ENCODE measurements around the gene FLNC.
A peak's percentile ranks its signal among the peaks of the same experiment; 100 is the strongest.

The FLNC gene

GRCh38 chr7:128882134-128882533 is 51.9 kb downstream of the FLNC start:
- no peak for ATAC-seq
- Mint-ChIP-seq H3K4me3 (no peak overlapping the region), H3K27ac (no peak overlapping the region), H3K4me1 (no peaks in the 10 kb centered on the region), H3K27me3 (peaks cover 9% of the 10 kb centered on the region), H3K9me3 (no peaks in the 10 kb centered on the region)
- DNase-seq: no peak

DNA sequence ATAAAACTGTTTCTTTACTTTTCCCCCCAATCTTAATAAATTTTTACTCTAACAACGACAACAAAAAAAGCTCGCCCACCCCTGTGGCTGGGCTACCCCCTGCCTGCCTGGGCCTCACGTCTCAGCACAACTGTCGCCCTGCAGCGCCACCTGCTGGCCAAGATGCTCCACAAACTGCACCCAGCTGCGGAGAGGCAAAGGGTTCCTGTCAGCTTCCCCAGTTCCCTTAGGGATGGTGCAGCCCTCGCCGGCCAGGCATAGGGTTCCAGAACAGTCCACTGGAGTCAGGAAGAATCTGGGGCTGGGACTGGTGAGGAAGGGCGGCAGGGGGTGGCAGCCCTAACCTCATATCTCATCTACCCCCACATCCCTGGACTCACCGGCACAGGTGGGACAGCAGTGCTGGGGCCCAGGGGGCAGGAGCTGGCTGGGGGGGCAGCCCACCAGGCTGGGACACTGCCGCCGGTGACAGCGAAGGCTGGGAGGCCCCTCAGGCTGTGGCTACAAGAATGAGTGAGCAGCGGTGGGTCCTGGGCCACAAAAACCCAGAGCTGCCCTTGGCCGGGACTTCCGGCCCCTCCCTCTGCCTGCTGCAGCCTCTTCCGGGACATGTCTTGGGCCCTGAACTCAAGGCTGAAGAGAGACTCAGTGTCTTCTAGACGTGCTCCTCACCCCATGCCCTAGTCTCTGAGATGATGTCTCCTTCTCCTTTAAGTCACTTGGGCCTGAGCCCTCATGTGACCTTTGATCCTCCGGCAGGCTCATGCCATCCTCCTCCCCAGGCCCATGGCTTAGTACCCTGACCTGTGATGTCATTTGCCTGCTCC is 53.6 kb downstream of the FLNC start:
- peaks cover 9% of the 10 kb centered on the region for H3K27me3 Mint-ChIP-seq
- ATAC-seq: peak; percentile 80
- H3K9me3 Mint-ChIP-seq: no peaks in the 10 kb centered on the region
- no peak overlapping the region for H3K4me3 Mint-ChIP-seq
- H3K27ac Mint-ChIP-seq: no peak overlapping the region
- peak; percentile 82 to 84 for DNase-seq
- H3K4me1 Mint-ChIP-seq: no peaks in the 10 kb centered on the region

DNA sequence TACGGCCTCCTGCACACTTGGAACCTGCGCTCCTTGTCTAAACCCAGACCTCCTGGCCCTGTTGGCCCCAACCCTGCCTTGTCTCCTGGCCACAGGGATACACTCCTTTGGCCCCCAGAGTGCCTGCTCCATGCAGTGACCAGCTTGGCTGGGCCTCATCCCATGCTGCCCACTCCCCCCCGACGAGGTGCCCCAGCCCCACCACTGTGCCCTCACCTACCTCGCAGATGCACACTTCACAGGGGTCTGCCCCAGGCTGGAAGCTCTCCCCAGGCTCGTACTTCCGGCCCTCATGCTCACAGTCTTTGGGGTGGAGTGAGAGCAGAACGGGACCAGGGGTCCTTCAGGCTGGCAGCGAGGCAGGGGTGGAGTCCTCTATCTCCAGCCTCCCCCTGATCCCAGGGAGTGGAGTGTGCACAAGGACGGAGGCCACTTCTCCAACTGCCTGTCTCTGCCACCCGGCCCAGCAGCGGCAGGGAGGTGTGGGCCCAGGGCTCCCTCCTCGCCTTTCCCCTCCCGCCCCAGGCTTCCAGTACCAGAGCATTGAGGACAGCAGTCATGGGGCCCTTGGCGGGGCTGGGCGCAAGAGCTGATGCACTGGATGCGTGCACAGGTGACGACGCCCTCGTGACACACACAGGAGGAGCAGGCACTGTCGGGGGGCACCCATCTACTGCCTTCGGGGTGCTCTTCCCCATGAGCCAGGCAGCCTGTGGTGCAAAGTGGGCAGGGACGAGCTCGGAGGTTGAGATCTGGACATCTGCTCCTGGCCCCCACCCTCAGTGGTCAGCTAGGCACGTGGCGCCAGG is 54.6 kb downstream of the FLNC start:
- DNase-seq: no peak
- ATAC-seq: no peak
- Mint-ChIP-seq H3K4me3 (no peak overlapping the region), H3K9me3 (no peaks in the 10 kb centered on the region), H3K4me1 (no peaks in the 10 kb centered on the region), H3K27me3 (peaks cover 9% of the 10 kb centered on the region), H3K27ac (no peak overlapping the region)

DNA sequence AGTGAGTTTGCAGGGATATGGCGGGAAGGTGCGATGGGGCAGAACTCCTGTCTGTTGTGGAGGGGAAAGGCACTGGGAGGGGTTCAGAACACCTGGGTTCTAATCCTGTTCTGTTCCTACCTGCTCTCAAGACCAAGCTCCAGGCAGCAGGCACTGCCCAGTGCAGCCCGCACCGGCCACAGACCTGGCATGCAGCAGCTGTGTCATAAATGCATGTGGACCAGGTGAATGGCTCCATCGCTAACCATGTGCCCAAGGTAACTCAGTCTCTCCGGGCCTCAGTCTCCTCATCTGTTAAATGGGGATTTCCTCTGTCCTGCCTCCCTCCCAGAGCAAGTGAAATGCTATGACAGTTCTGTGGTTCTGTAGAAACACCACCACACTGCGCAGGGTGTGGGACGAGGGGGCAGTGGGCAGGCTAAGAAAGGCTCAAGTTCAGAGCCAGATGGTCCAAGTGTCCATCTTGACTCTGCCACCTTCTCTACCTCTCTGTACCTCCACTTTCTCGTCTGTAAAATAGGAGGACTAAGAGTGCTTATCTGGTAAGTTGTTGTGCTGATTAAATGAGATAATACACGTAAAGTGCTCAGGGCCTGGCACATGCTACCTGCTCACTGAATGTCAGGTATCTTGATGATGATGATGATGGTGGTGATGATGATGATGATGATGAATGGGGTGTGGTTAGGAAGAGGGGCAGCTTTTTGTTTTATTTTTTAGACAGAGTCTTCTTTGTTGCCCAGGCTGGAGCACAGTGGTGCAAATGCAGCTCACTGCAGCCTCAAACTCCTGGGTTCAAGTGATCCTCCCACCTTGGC is 55.4 kb downstream of the FLNC start:
- no peaks in the 10 kb centered on the region for H3K9me3 Mint-ChIP-seq
- peaks cover 9% of the 10 kb centered on the region for H3K27me3 Mint-ChIP-seq
- no peak overlapping the region for H3K27ac Mint-ChIP-seq
- no peak overlapping the region for H3K4me3 Mint-ChIP-seq
- no peak for ATAC-seq
- DNase-seq: no peak
- H3K4me1 Mint-ChIP-seq: no peaks in the 10 kb centered on the region

- H3K9me3 Mint-ChIP-seq: no peaks in the 10 kb centered on the region
- peaks cover 11% of the 10 kb centered on the region for H3K27me3 Mint-ChIP-seq
- no peaks in the 10 kb centered on the region for H3K4me1 Mint-ChIP-seq
- ATAC-seq (no peak), DNase-seq (no peak)
- no peak overlapping the region for H3K4me3 Mint-ChIP-seq
- no peak overlapping the region for H3K27ac Mint-ChIP-seq
Observed at GRCh38 chr7:128886391-128887168, 56.4 kb downstream of the FLNC start.

- H3K27ac Mint-ChIP-seq: no peak overlapping the region
- H3K4me1 Mint-ChIP-seq: no peaks in the 10 kb centered on the region
- peaks cover 19% of the 10 kb centered on the region for H3K27me3 Mint-ChIP-seq
- H3K9me3 Mint-ChIP-seq: no peaks in the 10 kb centered on the region
- DNase-seq (no peak), ATAC-seq (no peak)
- H3K4me3 Mint-ChIP-seq: no peak overlapping the region
Observed at GRCh38 chr7:128887169-128888038, 57.2 kb downstream of the FLNC start.

DNA sequence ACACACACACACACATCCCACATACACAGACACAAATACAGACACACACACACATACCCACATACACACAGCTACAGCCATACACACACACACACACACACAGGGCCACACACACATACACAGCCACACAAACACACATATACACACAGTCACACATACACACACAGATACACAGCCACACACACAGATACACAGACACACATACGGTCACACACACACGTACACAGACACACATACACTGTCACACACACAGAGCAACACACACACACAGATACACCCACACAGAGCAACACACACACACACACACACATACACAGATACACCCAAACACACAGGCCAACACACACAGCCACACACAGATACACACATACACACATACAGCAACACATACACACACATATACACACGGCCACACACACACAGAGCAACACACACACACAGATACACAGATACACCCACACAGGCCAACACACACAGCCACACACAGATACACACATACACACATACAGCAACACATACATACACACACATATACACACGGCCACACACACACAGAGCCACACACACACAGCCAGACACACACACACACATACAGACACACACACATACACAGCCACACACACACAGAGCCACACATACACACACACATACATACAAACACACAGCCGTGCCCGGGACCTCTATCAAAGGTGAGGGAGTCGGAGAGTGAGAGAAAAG is 58.0 kb downstream of the FLNC start:
- Mint-ChIP-seq H3K27ac (no peak overlapping the region), H3K4me1 (no peaks in the 10 kb centered on the region), H3K27me3 (peaks cover 24% of the 10 kb centered on the region), H3K4me3 (no peak overlapping the region), H3K9me3 (no peaks in the 10 kb centered on the region)
- no peak for ATAC-seq
- DNase-seq: no peak

DNA sequence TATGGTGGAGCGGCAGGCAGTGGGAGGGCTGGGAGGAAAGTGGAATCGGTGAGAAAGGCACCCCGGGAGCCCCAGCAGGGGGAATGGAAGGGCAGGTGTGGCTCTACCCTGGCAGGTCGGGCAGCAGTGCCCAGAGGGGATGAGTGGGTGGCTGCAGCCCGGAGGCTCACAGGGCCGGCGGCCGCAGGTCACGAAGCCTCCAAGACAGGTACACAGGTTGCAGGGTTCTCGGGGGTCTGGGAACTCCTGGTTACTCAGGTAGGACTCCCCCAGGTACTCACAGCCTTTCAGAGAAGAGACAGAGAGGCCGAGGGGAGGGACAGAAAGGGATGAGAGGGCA is 58.5 kb downstream of the FLNC start:
- ATAC-seq (no peak), DNase-seq (no peak)
- Mint-ChIP-seq H3K9me3 (no peaks in the 10 kb centered on the region), H3K4me3 (no peak overlapping the region), H3K27ac (no peak overlapping the region), H3K27me3 (peaks cover 24% of the 10 kb centered on the region), H3K4me1 (no peaks in the 10 kb centered on the region)

DNA sequence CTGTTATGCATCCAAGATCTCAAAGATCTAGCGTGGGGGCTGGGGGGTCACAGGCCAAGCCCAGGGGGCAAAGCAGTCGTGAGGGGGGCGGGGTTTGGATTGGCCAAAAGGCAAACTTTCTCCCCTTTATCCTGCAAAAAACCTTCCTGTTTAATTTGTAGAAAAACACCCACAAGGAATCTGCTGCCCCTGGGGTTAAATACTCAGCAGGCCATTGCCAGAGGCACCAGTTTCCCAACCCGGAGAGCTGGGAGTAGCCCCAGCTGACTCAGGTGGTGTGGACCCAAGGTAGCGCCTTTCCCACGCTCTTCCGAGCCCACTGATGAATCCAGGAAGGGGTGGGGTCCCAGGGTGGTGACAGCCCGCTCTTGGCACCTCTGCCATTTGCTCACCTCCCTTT is 58.9 kb downstream of the FLNC start:
- H3K9me3 Mint-ChIP-seq: no peaks in the 10 kb centered on the region
- no peak overlapping the region for H3K4me3 Mint-ChIP-seq
- peaks cover 24% of the 10 kb centered on the region for H3K27me3 Mint-ChIP-seq

GRCh38 chr7:128890306-128891109 is 60.3 kb downstream of the FLNC start:
- DNase-seq: no peak
- peak overlapping the region; percentile 36 to 57 for H3K4me3 Mint-ChIP-seq
- H3K9me3 Mint-ChIP-seq: no peaks in the 10 kb centered on the region
- peak; percentile 35 for ATAC-seq
- H3K4me1 Mint-ChIP-seq: no peaks in the 10 kb centered on the region
- no peak overlapping the region for H3K27ac Mint-ChIP-seq
- H3K27me3 Mint-ChIP-seq: peaks cover 16% of the 10 kb centered on the region

More for the DNA sequence above, 58.9 kb downstream of the FLNC start:
- no peak overlapping the region for H3K27ac Mint-ChIP-seq
- DNase-seq (no peak), ATAC-seq (no peak)
- H3K4me1 Mint-ChIP-seq: no peaks in the 10 kb centered on the region

DNA sequence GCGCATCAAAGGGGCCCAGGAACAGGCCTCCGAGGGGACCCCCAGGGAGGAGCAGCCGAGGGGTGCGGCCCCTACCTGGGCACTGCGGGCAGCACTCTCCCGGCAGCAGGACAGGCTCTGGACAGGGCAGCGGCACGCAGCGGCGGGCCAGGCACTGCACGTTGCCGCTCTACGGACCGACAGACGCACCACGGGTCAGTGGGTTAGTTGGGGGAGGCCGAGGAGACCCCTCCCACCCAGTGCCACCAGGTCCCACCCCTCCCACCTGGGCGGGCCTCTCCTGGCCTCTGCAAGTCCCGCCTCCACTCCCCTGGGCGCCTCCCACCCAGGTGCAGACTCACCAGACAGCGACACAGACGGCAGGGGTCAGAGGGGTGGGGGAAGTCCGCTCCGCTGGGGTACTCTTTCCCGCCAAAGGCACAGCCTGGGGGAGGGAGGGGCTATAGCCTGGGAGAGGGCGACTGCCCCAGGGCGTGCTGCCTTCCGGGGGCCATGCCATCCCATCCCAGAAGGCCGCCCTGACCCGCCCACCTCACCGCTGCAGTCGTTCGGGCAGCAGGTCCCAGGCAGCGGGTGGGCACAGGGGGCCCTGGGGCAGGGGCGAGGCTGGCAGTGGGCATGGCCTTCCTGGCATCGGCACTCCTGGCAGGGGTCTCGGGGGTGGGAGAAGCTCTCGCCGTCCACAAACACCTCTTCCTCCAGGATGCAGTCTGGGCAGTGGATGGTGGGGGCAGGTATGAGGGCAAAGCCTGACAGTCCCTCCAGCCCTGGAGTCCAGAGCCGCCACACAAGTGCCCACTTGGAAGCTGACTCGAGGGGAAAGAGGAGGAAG is 61.1 kb downstream of the FLNC start:
- Mint-ChIP-seq H3K9me3 (no peaks in the 10 kb centered on the region), H3K27ac (no peak overlapping the region), H3K27me3 (peaks cover 15% of the 10 kb centered on the region), H3K4me1 (no peaks in the 10 kb centered on the region), H3K4me3 (no peak overlapping the region)
- DNase-seq (no peak), ATAC-seq (peak; percentile 36)

DNA sequence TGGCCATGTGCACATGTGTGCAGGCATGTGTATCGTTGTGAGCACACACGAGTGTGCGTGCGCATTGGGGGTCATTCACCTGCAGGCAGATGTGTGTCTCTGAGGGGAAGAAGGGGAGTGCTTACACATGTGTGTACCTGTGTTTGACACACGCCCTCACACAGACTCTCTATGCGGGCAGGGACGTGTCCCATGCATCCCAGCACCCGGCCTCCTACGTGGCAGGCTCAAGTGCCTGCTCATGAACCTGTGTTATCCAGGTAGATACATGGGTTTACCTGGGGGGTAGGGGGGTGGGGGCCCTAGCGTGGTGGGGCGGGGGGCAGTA is 61.7 kb downstream of the FLNC start:
- no peak for ATAC-seq
- DNase-seq: no peak
- no peaks in the 10 kb centered on the region for H3K9me3 Mint-ChIP-seq
- H3K4me3 Mint-ChIP-seq: no peak overlapping the region
- H3K27me3 Mint-ChIP-seq: peaks cover 15% of the 10 kb centered on the region
- no peaks in the 10 kb centered on the region for H3K4me1 Mint-ChIP-seq
- H3K27ac Mint-ChIP-seq: no peak overlapping the region

Measured in stimulated activated naive CD8-positive, alpha-beta T cell treated with anti-CD3 and anti-CD28 coated beads, Interleukin-15, amount 100 ng/mL, for 72 hours (primary cell).